Muscle layer of duodenum (tissue), 2 donors: ENCODE data around the gene ZNF236.
A peak's percentile ranks its signal among the peaks of the same experiment; 100 is the strongest.
"Not testable (repeated sequence)": the region's sequence is repeated elsewhere in the genome, so short reads cannot be mapped to it uniquely, and the experiment has no call there.

ENCODE experiments used
- H3K27ac ChIP-seq: one replicate; pipeline ENCODE4 v1.7.0; 2013; ENCODE audit warnings: mild to moderate bottlenecking, low read length
- H3K27me3 ChIP-seq: one replicate; pipeline ENCODE4 v1.7.0; 2013; ENCODE audit warnings: low read depth, mild to moderate bottlenecking, control low read depth, low read length
- H3K36me3 ChIP-seq, 2 donors: one replicate each; pipeline ENCODE4 v1.7.0; 2013; ENCODE audit warnings: low read length in 2 of 2, control low read depth in 1 of 2, mild to moderate bottlenecking in 1 of 2; ENCODE audit not compliant: insufficient read depth in 2 of 2, control insufficient read depth in 1 of 2
- H3K4me1 ChIP-seq, 2 donors: one replicate each; pipeline ENCODE4 v1.7.0; 2013; ENCODE audit warnings: low read length in 2 of 2, mild to moderate bottlenecking in 2 of 2, control low read depth in 1 of 2, moderate library complexity in 1 of 2; ENCODE audit not compliant: insufficient read depth in 2 of 2, control insufficient read depth in 1 of 2
- H3K4me3 ChIP-seq, 2 donors: one replicate each; pipeline ENCODE4 v1.7.0; 2013; ENCODE audit warnings: low read length in 2 of 2, low read depth in 1 of 2, mild to moderate bottlenecking in 1 of 2
- H3K9me3 ChIP-seq, 2 donors: one replicate each; pipeline ENCODE4 v1.7.0; 2013; ENCODE audit warnings: low read length in 2 of 2, control low read depth in 1 of 2, mild to moderate bottlenecking in 1 of 2; ENCODE audit not compliant: control insufficient read depth in 1 of 2
- donor health status: healthy.

Gene ZNF236

GRCh38 chr18:76822506-76823160 is at the start of gene ZNF236:
ZNF236 (plus strand) TSS chr18:76822557; CDS start chr18:76822608, 51 bp downstream.
- peak within 1 kb of the TSS; percentile 89 to 93 for H3K4me3 ChIP-seq
- peaks cover 13 to 26% of the 10 kb centered on the region in 2 donors for H3K4me1 ChIP-seq
- H3K36me3 ChIP-seq: no peaks in the 10 kb centered on the region
- H3K9me3 ChIP-seq: no peaks in the 10 kb centered on the region
- no peaks in the 10 kb centered on the region for H3K27me3 ChIP-seq
- H3K27ac ChIP-seq: peak within 1 kb of the TSS; percentile 95

GRCh38 chr18:76772665-76773064 is 49.7 kb upstream of the ZNF236 start:
- Histone ChIP-seq H3K36me3 (no peaks in the 10 kb centered on the region), H3K27ac (no peak overlapping the region), H3K4me3 (no peak overlapping the region), H3K27me3 (no peaks in the 10 kb centered on the region), H3K9me3 (no peaks in the 10 kb centered on the region), H3K4me1 (no peaks in the 10 kb centered on the region)

GRCh38 chr18:76777036-76777435 is 45.3 kb upstream of the ZNF236 start:
- not testable (repeated sequence) for H3K27ac ChIP-seq, H3K9me3 ChIP-seq, H3K4me3 ChIP-seq, H3K4me1 ChIP-seq, H3K27me3 ChIP-seq, H3K36me3 ChIP-seq

DNA sequence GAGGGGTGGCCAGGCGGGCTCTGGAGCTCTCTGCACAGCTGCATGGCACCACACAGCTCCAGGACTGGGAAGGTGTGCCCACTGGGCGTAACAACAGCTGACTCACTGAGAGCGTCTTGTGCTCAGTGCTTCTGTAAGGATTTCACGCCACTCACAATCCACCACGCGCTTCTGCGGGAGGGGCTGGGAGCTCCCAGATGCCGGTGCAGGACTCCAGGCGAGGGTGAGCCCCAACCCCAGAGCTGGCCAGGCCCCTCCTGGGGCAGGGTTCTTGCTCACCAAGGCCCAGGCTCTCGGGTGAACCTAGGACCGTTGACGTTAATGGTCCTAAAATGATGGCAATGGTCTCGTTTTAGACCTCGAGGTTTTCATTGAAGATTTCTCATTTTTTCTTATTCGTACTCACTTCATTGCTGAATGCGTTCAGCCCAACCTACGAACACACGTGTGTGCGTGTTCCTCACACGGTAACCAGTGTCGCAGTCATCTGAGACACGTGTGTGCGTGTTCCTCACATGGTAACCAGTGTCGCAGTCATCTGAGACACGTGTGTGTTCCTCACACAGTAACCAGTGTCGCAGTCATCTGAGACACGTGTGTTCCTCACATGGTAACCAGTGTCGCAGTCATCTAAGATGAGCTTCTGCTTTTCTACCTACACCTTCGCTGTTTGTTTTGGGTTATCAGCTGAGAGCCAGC is 38.4 kb upstream of the ZNF236 start:
- Histone ChIP-seq H3K4me3 (no peak overlapping the region), H3K27me3 (no peaks in the 10 kb centered on the region), H3K27ac (no peak overlapping the region)

GRCh38 chr18:76785872-76786271 is 36.5 kb upstream of the ZNF236 start:
- Histone ChIP-seq H3K4me3 (no peak overlapping the region), H3K27me3 (no peaks in the 10 kb centered on the region), H3K9me3 (no peaks in the 10 kb centered on the region), H3K36me3 (no peaks in the 10 kb centered on the region), H3K4me1 (no peaks in the 10 kb centered on the region), H3K27ac (no peak overlapping the region)

More for the DNA sequence above, 38.4 kb upstream of the ZNF236 start:
- no peaks in the 10 kb centered on the region for H3K36me3 ChIP-seq
- no peaks in the 10 kb centered on the region for H3K9me3 ChIP-seq
- no peaks in the 10 kb centered on the region for H3K4me1 ChIP-seq

DNA sequence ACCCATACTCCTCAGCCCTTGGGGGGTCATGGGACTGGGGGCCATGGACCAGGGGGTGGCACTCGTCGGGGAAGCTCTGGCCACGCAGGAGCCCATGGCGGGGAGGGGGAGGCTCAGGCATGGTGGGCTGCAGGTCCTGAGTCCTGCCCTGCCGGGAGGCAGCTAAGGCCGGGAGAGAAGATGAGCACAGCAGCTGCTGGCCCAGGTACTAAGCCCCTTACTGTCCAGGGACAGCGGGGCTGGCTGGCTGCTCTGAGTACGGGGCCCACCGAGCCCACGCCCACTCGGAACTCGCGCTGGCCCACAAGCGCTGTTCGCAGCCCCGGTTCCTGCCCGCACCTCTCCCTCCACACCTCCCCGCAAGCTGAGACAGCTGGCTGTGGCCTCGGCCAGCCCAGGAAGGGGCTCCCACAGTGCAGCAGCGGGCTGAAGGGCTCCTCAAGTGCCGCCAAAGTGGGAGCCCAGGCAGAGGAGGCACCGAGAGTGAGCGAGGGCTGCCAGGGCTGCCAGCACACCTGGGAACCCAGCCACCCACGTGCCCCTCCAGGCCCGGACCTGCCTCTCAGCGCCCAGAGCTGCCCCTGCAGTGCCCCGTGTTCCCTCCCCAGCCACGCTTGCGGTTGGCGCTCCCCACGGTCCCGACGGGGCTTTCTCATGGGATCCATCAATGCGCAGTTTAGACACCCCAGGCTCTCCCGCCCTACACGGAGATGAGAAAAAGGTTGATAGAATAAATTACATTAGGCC is 33.6 kb upstream of the ZNF236 start:
- Histone ChIP-seq H3K27ac (no peak overlapping the region), H3K9me3 (peaks cover 0 to 4% of the 10 kb centered on the region in 2 donors), H3K4me1 (no peaks in the 10 kb centered on the region), H3K36me3 (no peaks in the 10 kb centered on the region), H3K4me3 (no peak overlapping the region), H3K27me3 (no peaks in the 10 kb centered on the region)

- peaks cover 0 to 4% of the 10 kb centered on the region in 2 donors for H3K9me3 ChIP-seq
- H3K27ac ChIP-seq: no peak overlapping the region
- H3K36me3 ChIP-seq: no peaks in the 10 kb centered on the region
- H3K27me3 ChIP-seq: no peaks in the 10 kb centered on the region
- H3K4me1 ChIP-seq: no peaks in the 10 kb centered on the region
- H3K4me3 ChIP-seq: no peak overlapping the region
Observed at GRCh38 chr18:76791106-76791505, 31.3 kb upstream of the ZNF236 start.

DNA sequence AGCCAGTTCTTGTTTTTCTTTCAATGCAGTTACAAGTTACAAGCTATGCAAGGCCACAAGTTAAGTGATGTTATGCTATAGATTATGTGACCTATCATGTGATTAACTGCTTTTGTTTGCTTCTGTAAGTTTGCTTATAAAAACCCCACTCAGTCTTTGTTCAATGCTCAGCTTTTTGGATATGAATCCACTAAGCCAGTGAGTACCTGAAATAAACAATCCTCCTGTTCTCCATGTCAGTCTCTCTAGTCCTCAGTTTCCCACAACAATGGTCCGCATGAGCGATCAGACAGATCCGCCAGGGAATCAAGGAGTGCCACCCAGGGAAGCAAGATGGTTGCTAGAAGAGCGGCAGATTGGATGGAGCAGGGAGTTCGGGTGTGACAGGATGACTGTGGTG is 30.7 kb upstream of the ZNF236 start:
- no peaks in the 10 kb centered on the region for H3K27me3 ChIP-seq
- H3K4me3 ChIP-seq: no peak overlapping the region
- no peaks in the 10 kb centered on the region for H3K4me1 ChIP-seq
- no peak overlapping the region for H3K27ac ChIP-seq
- peaks cover 0 to 4% of the 10 kb centered on the region in 2 donors for H3K9me3 ChIP-seq
- H3K36me3 ChIP-seq: no peaks in the 10 kb centered on the region

GRCh38 chr18:76794326-76794725 is 28.0 kb upstream of the ZNF236 start:
- Histone ChIP-seq H3K36me3 (no peaks in the 10 kb centered on the region), H3K27me3 (no peaks in the 10 kb centered on the region), H3K4me1 (no peaks in the 10 kb centered on the region), H3K9me3 (peaks cover 0 to 4% of the 10 kb centered on the region in 2 donors), H3K27ac (no peak overlapping the region), H3K4me3 (no peak overlapping the region)

DNA sequence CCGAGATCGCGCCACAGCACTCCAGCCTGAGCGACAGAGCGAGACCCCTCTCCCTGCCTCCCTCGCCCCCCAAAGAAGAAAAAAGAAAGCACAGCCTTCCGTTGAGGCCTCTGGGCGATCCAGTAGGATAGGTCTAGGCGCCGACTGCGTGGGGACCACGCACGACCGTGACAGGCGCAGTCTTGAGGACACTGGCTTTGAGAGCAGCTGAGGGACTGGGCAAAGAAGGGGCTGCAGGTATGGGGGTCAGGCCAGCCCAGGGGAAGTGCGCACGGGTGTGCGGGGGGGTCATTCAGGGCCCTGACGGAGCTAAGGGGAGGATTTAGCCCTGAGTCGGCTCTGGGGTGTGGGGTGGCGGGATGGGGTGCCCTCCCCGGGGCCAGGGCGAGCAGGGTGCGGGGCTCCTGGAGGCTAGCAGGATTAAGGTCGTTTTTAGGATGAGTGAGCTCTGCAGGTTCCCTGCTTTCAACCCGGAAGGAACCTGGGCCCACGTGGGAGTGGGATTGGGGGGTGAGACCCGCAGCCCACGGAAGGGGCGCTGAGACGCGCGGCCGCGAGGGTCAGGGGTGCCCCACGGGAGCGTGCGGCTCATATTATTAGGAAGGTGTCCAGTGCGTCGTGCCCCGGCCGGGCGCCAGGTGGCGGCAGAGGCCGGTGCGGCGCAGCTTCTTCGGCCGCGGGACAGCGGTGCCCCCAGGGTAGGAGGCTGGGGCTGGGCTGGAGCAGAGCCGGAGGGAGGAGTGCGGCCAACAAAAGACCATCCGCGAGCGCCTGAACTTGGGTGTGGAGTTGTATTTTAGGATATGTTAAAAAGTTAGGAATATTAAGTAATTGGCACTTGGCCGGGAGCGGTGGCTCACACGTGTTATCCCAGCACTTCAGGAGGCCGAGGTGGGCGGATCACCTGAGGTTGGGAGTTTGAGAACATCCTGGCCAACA is 20.5 kb upstream of the ZNF236 start:
- Histone ChIP-seq H3K9me3 (no peaks in the 10 kb centered on the region), H3K36me3 (no peaks in the 10 kb centered on the region), H3K4me1 (peaks cover 0 to 10% of the 10 kb centered on the region in 2 donors), H3K27me3 (peaks cover 4% of the 10 kb centered on the region), H3K4me3 (peak overlapping the region in 1 of 2 donors; percentile 51), H3K27ac (no peak overlapping the region)
